GM23248 (cell line): ENCODE data around the gene CDYL. TPM values are rescaled to one million over a fixed set of nuclear protein-coding genes. Genes with fewer than 3 reads are reported as not detected.

Experiments used
- DNase-seq: peaks from one replicate; pipeline ENCODE4 v3.0.0-alpha.2; 2015
- H2AFZ ChIP-seq: fragments of 200-600 bp; sonication (generic); 2 replicates; pipeline ENCODE4 v1.6.1; 2016; ENCODE audit warnings: antibody characterized with exemption
- H3F3A ChIP-seq: fragments of 200-600 bp; sonication (generic); 2 replicates; pipeline ENCODE4 v1.6.1; 2016; ENCODE audit warnings: mild to moderate bottlenecking, antibody characterized with exemption, mixed run types; ENCODE audit not compliant: insufficient read depth
- H3K27ac ChIP-seq: fragments of 200-600 bp; sonication (generic); 2 replicates; pipeline ENCODE4 v1.5.1; 2016; ENCODE audit warnings: mild to moderate bottlenecking
- H3K27me3 ChIP-seq: fragments of 200-600 bp; sonication (generic); replicated peaks from 2 replicates; pipeline ENCODE4 v1.6.1; 2016; ENCODE audit warnings: mild to moderate bottlenecking; ENCODE audit not compliant: insufficient read depth
- H3K36me3 ChIP-seq: fragments of 200-600 bp; sonication (generic); 2 replicates; pipeline ENCODE4 v1.6.1; 2016; ENCODE audit warnings: low read depth, mild to moderate bottlenecking
- H3K4me1 ChIP-seq: fragments of 200-600 bp; sonication (generic); 2 replicates; pipeline ENCODE4 v1.6.1; 2016; ENCODE audit warnings: mild to moderate bottlenecking; ENCODE audit not compliant: insufficient read depth
- H3K4me2 ChIP-seq: fragments of 200-600 bp; sonication (generic); one replicate; pipeline ENCODE4 v1.6.1; 2016; ENCODE audit warnings: mild to moderate bottlenecking; ENCODE audit not compliant: unreplicated experiment
- H3K4me3 ChIP-seq: fragments of 200-600 bp; sonication (generic); 2 replicates; pipeline ENCODE4 v1.5.1; 2016; ENCODE audit warnings: mild to moderate bottlenecking
- H3K79me2 ChIP-seq: fragments of 200-600 bp; sonication (generic); 2 replicates; pipeline ENCODE4 v1.6.1; 2016; ENCODE audit warnings: mild to moderate bottlenecking; ENCODE audit not compliant: insufficient read depth
- H3K9ac ChIP-seq: fragments of 200-600 bp; sonication (generic); 2 replicates; pipeline ENCODE4 v1.6.1; 2016; ENCODE audit warnings: mild to moderate bottlenecking
- H3K9me2 ChIP-seq: fragments of 200-600 bp; sonication (generic); 2 replicates; pipeline ENCODE4 v1.6.1; 2016; ENCODE audit warnings: mixed run types, mild to moderate bottlenecking, moderate library complexity; ENCODE audit not compliant: insufficient read depth
- H3K9me3 ChIP-seq: fragments of 200-600 bp; sonication (generic); one replicate; pipeline ENCODE4 v1.6.1; 2017; ENCODE audit warnings: low read depth
- H4K20me1 ChIP-seq: fragments of 200-600 bp; sonication (generic); 2 replicates; pipeline ENCODE4 v1.6.0; 2016; ENCODE audit not compliant: insufficient read depth
- EZH2 ChIP-seq: fragments of 200-600 bp; sonication (generic); IDR thresholded peaks from 2 replicates; pipeline ENCODE4 v1.6.1; 2018; ENCODE audit warnings: antibody characterized with exemption, mild to moderate bottlenecking; ENCODE audit not compliant: insufficient read depth, poor library complexity, severe bottlenecking
- EZH2phosphoT487 ChIP-seq: fragments of 200-600 bp; sonication (generic); IDR thresholded peaks from 2 replicates; pipeline ENCODE4 v1.6.1; 2018; ENCODE audit warnings: antibody characterized with exemption, moderate library complexity, mild to moderate bottlenecking, low read depth; ENCODE audit not compliant: insufficient read depth
- WGBS, 2 experiments: methylation state at CpG; one replicate each; pipeline ENCODE4 v1.1.6; 2015 to 2017; ENCODE audit warnings: low lambda C conversion rate in 2 of 2, low coverage in 1 of 2; ENCODE audit errors: missing lambda C conversion rate in 2 of 2; 5-methylcytosine and 5-hydroxymethylcytosine counted together
- in situ Hi-C: fragments of 300-500 bp; cut with MboI; formaldehyde crosslinking; loops from 2 replicates; pipeline ENCODE4 v1.15.0; 2020
- polyA plus RNA-seq: library from polyadenylated mRNA; unstranded; fragments of >200 nt; fragmentation: Nextera tagmentation; extraction: Ambion mirVana; gene quantifications from 2 replicates; pipeline ENCODE4 v1.2.1, GENCODE V29; 2016
- total RNA-seq: library from RNA; depleted of rRNA; stranded (reverse); fragments of >200 nt; shearing (Covaris generic); gene quantifications from 2 replicates; pipeline ENCODE4 v1.2.3, GENCODE V29; 2014

The CDYL gene
- total and polyA plus RNA-seq, 2 experiments from 2014 or later = 7.9 to 27.9 TPM

DNA sequence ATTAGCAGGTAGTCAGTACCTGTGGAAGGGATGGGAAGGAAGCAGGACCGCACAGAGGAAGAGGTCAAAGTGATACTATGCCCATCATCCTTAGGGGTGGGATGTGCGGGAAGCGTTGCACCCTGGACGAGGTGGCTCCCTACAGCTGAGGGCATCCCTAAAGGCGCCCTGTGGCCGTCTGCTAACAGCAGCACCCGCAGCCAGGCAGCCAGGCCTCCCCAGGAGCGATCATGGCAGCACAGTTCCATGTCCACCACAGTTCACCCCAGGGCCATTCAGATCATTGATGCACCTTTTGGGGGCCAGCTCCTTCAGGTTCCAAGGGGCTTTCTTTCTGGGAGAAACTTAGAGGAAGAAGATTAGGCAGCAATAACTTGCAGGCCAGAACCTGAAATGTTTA lies 168.1 kb downstream of the CDYL start:
- TF ChIP-seq EZH2 (no peak), EZH2phosphoT487 (no peak)
- no peak overlapping the region for H2AFZ ChIP-seq
- H3K9me3 ChIP-seq = no peaks in the 10 kb centered on the region
- no peak for DNase-seq
- H3K4me2 ChIP-seq = no peak overlapping the region
- H3F3A ChIP-seq = peaks cover 36% of the 10 kb centered on the region
- in situ Hi-C loops = loop anchor here (25.0 kb wide), 1 partner anchor 632 kb away; no protein-coding TSS in a partner anchor
- no peak overlapping the region for H3K4me3 ChIP-seq
- H3K4me1 ChIP-seq = peaks cover 31% of the 10 kb centered on the region
- no peak overlapping the region for H3K27ac ChIP-seq
- H3K36me3 ChIP-seq = no peaks in the 10 kb centered on the region; the same call in 1 of the 2 replicates
- H3K9ac ChIP-seq = no peak overlapping the region
- no peaks in the 10 kb centered on the region for H3K9me2 ChIP-seq
- H4K20me1 ChIP-seq = no peaks in the 10 kb centered on the region; the same call in 1 of the 2 replicates
- peaks cover 20% of the 10 kb centered on the region for H3K79me2 ChIP-seq
- 96 to 97% methylated on average over 8 of the region's 8 CpGs for WGBS, 2 experiments
- H3K27me3 ChIP-seq = no peaks in the 10 kb centered on the region

GRCh38 chr6:4946521-4946920 lies 170.3 kb downstream of the CDYL start:
- WGBS, 2 experiments = 91 to 97% methylated on average over 9 to 11 of the region's 11 CpGs
- in situ Hi-C loops = loop anchor here (25.0 kb wide), 1 partner anchor 634 kb away; no protein-coding TSS in a partner anchor
- no peak for DNase-seq

GRCh38 chr6:4947716-4948115 lies 171.5 kb downstream of the CDYL start:
- Histone ChIP-seq H3K27me3 (no peaks in the 10 kb centered on the region), H3K79me2 (peaks cover 9% of the 10 kb centered on the region), H3K9me3 (no peaks in the 10 kb centered on the region), H3F3A (peaks cover 15% of the 10 kb centered on the region), H3K9ac (no peak overlapping the region), H2AFZ (no peak overlapping the region), H3K27ac (no peak overlapping the region), H3K4me2 (no peak overlapping the region), H3K9me2 (no peaks in the 10 kb centered on the region), H3K4me1 (peaks cover 11% of the 10 kb centered on the region), H3K4me3 (no peak overlapping the region), H4K20me1 (no peaks in the 10 kb centered on the region; the same call in 1 of the 2 replicates), H3K36me3 (no peaks in the 10 kb centered on the region; the same call in 1 of the 2 replicates)
- DNase-seq = no peak
- WGBS, 2 experiments = 88 to 91% methylated on average over 13 of the region's 13 CpGs
- TF ChIP-seq EZH2phosphoT487 = no peak
- TF ChIP-seq EZH2 = no peak
- in situ Hi-C loops = loop anchor here (25.0 kb wide), 1 partner anchor 635 kb away; no protein-coding TSS in a partner anchor

More at GRCh38 chr6:4946521-4946920, 170.3 kb downstream of the CDYL start:
- H3K79me2 ChIP-seq = peaks cover 9% of the 10 kb centered on the region
- H3K9me2 ChIP-seq = no peaks in the 10 kb centered on the region
- H3K4me3 ChIP-seq = no peak overlapping the region
- no peaks in the 10 kb centered on the region; the same call in 1 of the 2 replicates for H3K36me3 ChIP-seq
- peaks cover 27% of the 10 kb centered on the region for H3F3A ChIP-seq
- H3K4me2 ChIP-seq = no peak overlapping the region
- H3K27me3 ChIP-seq = no peaks in the 10 kb centered on the region
- H2AFZ ChIP-seq = no peak overlapping the region
- peaks cover 23% of the 10 kb centered on the region for H3K4me1 ChIP-seq
- H3K9ac ChIP-seq = no peak overlapping the region
- H3K9me3 ChIP-seq = no peaks in the 10 kb centered on the region
- TF ChIP-seq EZH2phosphoT487 = no peak
- TF ChIP-seq EZH2 = no peak
- H3K27ac ChIP-seq = no peak overlapping the region
- no peaks in the 10 kb centered on the region; the same call in 1 of the 2 replicates for H4K20me1 ChIP-seq

DNA sequence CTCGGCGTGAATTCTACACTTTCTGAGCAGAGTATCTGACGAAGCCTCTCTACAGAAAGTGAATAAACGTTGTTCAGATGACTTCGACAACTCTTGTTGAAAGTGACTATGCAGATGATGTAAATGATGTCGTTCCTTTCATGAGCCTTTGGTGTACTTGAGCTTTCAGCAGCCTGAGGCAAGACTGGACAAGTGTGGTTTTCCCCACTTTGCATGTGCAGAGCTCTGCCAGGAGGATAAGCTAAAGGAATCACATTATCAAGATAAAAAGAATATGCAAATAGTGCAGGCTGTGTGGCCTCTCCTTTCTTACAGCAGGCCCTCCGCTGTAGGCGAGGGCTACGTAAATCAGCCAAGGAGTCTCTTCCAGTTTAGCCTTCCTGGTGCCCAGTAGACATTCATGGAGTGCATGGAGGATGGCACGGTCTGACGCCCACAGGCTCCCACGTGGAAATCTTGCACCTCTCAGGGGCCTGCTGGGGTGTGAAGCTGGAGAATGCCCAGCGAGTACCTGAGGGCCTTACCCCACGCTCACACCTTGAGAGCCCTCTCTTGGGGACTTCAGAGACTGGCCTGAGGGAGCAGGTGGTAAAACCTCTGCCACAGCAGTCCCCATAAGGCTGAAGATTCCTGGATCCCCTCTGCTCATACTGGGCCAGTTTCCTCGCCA lies 172.7 kb downstream of the CDYL start:
- Histone ChIP-seq H3K4me3 (no peak overlapping the region), H3K4me1 (no peaks in the 10 kb centered on the region), H3K36me3 (no peaks in the 10 kb centered on the region; the same call in 1 of the 2 replicates), H3K79me2 (peaks cover 6% of the 10 kb centered on the region), H3K27me3 (no peaks in the 10 kb centered on the region), H2AFZ (no peak overlapping the region), H3F3A (peaks cover 3% of the 10 kb centered on the region), H3K9me2 (no peaks in the 10 kb centered on the region), H3K9ac (no peak overlapping the region), H4K20me1 (no peaks in the 10 kb centered on the region), H3K27ac (no peak overlapping the region), H3K4me2 (no peak overlapping the region), H3K9me3 (no peaks in the 10 kb centered on the region)
- in situ Hi-C loops = loop anchor here (25.0 kb wide), 1 partner anchor 637 kb away; no protein-coding TSS in a partner anchor
- no peak for DNase-seq
- 89 to 92% methylated on average over 15 of the region's 15 CpGs for WGBS, 2 experiments
- TF ChIP-seq EZH2 (no peak), EZH2phosphoT487 (no peak)
